Gastroesophageal sphincter (tissue), 3 donors: ENCODE measurements around the gene MAG.

ENCODE experiments used
- POLR2A ChIP-seq, 2 donors: fragments of 450-650 bp; IDR thresholded peaks; one replicate each; pipeline ENCODE4 v1.6.1; 2017; ENCODE audit warnings: antibody characterized with exemption in 2 of 2, mild to moderate bottlenecking in 2 of 2, moderate library complexity in 1 of 2
- TF ChIP-seq, protein P1 (sequence below), 4 experiments: fragments of 200-600 bp in 2 of 4; fragments of 450-650 bp in 2 of 4; sonication (generic) in 1 of 4; IDR thresholded peaks; one replicate each; pipeline ENCODE4 v1.5.1; 2017 to 2019; ENCODE audit warnings: antibody characterized with exemption in 4 of 4, mild to moderate bottlenecking in 2 of 4, moderate library complexity in 2 of 4

DNA sequence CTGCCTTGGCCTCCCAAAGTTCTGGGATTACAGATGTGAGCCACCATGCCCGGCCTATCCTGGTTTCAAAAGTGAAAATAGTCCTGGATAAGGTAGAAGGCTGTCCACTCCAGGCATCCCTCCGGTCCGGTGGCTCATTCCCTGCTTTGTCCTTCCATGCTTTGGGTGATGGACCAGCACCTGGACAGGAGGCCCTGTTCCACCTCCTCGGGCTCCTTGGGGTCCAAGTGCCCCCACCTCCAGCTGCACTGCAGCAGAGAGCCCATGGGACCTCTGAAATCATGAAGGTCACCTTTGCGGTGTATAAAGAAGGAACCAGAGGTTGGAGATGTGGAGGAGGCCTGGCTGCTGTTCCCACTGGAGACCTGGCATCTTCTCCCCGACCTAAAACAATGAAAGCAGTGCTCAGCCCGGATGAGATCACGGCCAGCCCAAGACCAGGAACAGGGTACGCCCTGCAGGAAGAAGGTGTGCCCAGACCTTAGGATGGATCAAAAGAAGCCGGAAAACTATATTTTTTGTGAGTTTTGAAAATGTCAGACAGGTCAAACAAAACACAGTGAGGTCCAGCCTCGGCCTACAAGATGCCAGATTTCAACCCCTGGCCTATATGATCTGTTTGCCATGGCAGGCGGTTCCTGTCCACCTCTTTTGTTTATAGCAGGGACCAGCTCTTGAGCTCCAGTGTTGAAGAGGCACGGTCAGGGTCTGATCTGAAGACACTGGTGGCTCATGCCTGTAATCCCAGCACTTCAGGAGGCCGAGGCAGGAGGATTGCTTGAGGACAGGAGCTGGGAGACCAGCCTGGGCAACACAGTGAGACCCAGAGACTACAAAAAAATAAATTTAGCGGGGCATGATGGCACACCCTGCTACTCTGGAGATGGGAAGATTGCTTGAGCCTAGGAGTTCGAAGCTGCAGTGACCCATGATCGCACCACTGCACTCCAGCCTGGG lies 37.3 kb upstream of the MAG start:
- no peak for TF ChIP-seq POLR2A (IDR thresholded peaks at IDR 0.05)
- TF ChIP-seq, protein P1, sequence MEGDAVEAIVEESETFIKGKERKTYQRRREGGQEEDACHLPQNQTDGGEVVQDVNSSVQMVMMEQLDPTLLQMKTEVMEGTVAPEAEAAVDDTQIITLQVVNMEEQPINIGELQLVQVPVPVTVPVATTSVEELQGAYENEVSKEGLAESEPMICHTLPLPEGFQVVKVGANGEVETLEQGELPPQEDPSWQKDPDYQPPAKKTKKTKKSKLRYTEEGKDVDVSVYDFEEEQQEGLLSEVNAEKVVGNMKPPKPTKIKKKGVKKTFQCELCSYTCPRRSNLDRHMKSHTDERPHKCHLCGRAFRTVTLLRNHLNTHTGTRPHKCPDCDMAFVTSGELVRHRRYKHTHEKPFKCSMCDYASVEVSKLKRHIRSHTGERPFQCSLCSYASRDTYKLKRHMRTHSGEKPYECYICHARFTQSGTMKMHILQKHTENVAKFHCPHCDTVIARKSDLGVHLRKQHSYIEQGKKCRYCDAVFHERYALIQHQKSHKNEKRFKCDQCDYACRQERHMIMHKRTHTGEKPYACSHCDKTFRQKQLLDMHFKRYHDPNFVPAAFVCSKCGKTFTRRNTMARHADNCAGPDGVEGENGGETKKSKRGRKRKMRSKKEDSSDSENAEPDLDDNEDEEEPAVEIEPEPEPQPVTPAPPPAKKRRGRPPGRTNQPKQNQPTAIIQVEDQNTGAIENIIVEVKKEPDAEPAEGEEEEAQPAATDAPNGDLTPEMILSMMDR (IDR thresholded peaks at IDR 0.05) = no peak
